Liver (tissue), 3 donors: ENCODE data around the gene HIPK2.

Source experiments
- CTCF ChIP-seq: fragments of 150-350 bp; IDR thresholded peaks from 2 replicates; pipeline ENCODE4 v1.5.1; 2017; ENCODE audit warnings: improper control_type of control experiment, low read depth, low read length; ENCODE audit not compliant: missing input control
- FOXA1 ChIP-seq: IDR thresholded peaks from 2 replicates; pipeline ENCODE4 v1.6.1; 2016; ENCODE audit warnings: antibody characterized with exemption
- RXRA ChIP-seq, 2 donors: IDR thresholded peaks; 2 replicates each; pipeline ENCODE4 v1.6.1; 2017 to 2018; ENCODE audit warnings: antibody characterized with exemption in 2 of 2, mild to moderate bottlenecking in 1 of 2
- YY1 ChIP-seq: IDR thresholded peaks from 2 replicates; pipeline ENCODE4 v1.6.1; 2016; ENCODE audit warnings: antibody characterized with exemption, mild to moderate bottlenecking
- TF ChIP-seq, protein P1 (sequence below): IDR thresholded peaks from 2 replicates; pipeline ENCODE4 v1.6.1; 2016; ENCODE audit warnings: antibody characterized with exemption
- TF ChIP-seq, protein P2 (sequence below): IDR thresholded peaks from 2 replicates; pipeline ENCODE4 v1.6.1; 2016; ENCODE audit warnings: antibody characterized with exemption, mild to moderate bottlenecking
- TF ChIP-seq, protein P3 (sequence below): IDR thresholded peaks from 2 replicates; pipeline ENCODE4 v1.6.1; 2016; ENCODE audit warnings: antibody characterized with exemption
- donor health status: healthy.
- donor health status: healthy.

GRCh38 chr7:139656387-139656786 lies 121.4 kb downstream of the HIPK2 start:
- TF ChIP-seq RXRA (IDR thresholded peaks at IDR 0.05) (no peak), YY1 (no peak), CTCF (no peak), FOXA1 (no peak)
- TF ChIP-seq, protein P1, sequence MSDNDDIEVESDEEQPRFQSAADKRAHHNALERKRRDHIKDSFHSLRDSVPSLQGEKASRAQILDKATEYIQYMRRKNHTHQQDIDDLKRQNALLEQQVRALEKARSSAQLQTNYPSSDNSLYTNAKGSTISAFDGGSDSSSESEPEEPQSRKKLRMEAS, result no peak
- TF ChIP-seq, protein P2, sequence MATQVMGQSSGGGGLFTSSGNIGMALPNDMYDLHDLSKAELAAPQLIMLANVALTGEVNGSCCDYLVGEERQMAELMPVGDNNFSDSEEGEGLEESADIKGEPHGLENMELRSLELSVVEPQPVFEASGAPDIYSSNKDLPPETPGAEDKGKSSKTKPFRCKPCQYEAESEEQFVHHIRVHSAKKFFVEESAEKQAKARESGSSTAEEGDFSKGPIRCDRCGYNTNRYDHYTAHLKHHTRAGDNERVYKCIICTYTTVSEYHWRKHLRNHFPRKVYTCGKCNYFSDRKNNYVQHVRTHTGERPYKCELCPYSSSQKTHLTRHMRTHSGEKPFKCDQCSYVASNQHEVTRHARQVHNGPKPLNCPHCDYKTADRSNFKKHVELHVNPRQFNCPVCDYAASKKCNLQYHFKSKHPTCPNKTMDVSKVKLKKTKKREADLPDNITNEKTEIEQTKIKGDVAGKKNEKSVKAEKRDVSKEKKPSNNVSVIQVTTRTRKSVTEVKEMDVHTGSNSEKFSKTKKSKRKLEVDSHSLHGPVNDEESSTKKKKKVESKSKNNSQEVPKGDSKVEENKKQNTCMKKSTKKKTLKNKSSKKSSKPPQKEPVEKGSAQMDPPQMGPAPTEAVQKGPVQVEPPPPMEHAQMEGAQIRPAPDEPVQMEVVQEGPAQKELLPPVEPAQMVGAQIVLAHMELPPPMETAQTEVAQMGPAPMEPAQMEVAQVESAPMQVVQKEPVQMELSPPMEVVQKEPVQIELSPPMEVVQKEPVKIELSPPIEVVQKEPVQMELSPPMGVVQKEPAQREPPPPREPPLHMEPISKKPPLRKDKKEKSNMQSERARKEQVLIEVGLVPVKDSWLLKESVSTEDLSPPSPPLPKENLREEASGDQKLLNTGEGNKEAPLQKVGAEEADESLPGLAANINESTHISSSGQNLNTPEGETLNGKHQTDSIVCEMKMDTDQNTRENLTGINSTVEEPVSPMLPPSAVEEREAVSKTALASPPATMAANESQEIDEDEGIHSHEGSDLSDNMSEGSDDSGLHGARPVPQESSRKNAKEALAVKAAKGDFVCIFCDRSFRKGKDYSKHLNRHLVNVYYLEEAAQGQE, result no peak
- TF ChIP-seq, protein P3, sequence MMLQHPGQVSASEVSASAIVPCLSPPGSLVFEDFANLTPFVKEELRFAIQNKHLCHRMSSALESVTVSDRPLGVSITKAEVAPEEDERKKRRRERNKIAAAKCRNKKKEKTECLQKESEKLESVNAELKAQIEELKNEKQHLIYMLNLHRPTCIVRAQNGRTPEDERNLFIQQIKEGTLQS, result no peak
